Ishikawa (cell line): Measurements from ENCODE around the gene ABCC6.
A peak's percentile ranks its signal among the peaks of the same experiment; 100 is the strongest.

Source experiments
- CEBPB ChIP-seq: IDR thresholded peaks from 2 replicates; pipeline ENCODE4 v1.6.1; 2012
- CREB1 ChIP-seq: IDR thresholded peaks from 2 replicates; pipeline ENCODE4 v1.6.1; 2012; ENCODE audit warnings: low read depth
- EGR1 ChIP-seq: IDR thresholded peaks from 2 replicates; pipeline ENCODE4 v1.6.1; 2012
- EP300 ChIP-seq: IDR thresholded peaks from 2 replicates; pipeline ENCODE4 v1.6.1; 2012; ENCODE audit warnings: borderline replicate concordance
- FOXM1 ChIP-seq: IDR thresholded peaks from 2 replicates; pipeline ENCODE4 v1.6.1; 2012; ENCODE audit warnings: low read depth, borderline replicate concordance
- NFIC ChIP-seq: IDR thresholded peaks from 2 replicates; pipeline ENCODE4 v1.6.1; 2012
- RAD21 ChIP-seq: IDR thresholded peaks from 2 replicates; pipeline ENCODE4 v1.6.1; 2012; ENCODE audit warnings: low read depth
- TAF1 ChIP-seq: IDR thresholded peaks from 2 replicates; pipeline ENCODE4 v1.6.1; 2012; ENCODE audit warnings: low read depth, mild to moderate bottlenecking
- TCF12 ChIP-seq: IDR thresholded peaks from 2 replicates; pipeline ENCODE4 v1.6.1; 2012; ENCODE audit warnings: low read depth
- TEAD4 ChIP-seq: IDR thresholded peaks from 2 replicates; pipeline ENCODE4 v1.6.1; 2012
- YY1 ChIP-seq: IDR thresholded peaks from 2 replicates; pipeline ENCODE4 v1.6.1; 2012; ENCODE audit warnings: low read depth
- ZBTB7A ChIP-seq: IDR thresholded peaks from 2 replicates; pipeline ENCODE4 v1.6.1; 2012; ENCODE audit warnings: low read depth
- TF ChIP-seq, protein P1 (sequence below): IDR thresholded peaks from 2 replicates; pipeline ENCODE4 v1.6.1; 2012
- TF ChIP-seq, protein P2 (sequence below): IDR thresholded peaks from 2 replicates; pipeline ENCODE4 v1.6.1; 2012
- TF ChIP-seq, protein P3 (sequence below): IDR thresholded peaks from 2 replicates; pipeline ENCODE4 v1.6.1; 2012; ENCODE audit warnings: low read depth, mild to moderate bottlenecking

ABCC6 gene

DNA sequence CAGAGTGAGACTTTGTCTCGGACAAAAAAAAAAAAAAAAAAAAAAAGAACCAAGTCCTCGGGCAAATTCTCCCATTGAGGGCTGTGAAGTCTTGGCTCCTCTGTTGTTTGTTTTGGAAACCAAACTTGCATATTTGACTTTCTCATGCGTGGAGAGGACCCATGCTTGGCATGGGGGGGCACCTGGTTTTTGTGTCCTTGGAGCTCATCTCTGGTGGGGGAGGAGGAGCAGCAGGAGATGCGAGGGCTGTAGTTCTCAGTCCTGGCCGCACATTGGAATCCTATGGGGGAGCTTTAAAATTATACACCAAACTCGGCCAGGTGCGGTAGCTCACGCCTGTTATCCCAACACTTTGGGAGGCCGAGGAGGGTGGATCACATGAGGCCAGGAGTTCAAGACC lies 74.5 kb downstream of the ABCC6 start:
- TF ChIP-seq CEBPB (0 out of 2 replicates have a peak, but pooled peaks have one; percentile 28), EGR1 (no peak), EP300 (peak; percentile 89), RAD21 (no peak; the same call in 1 of the 2 replicates), FOXM1 (peak; percentile 14; the same call in 1 of the 2 replicates), ZBTB7A (no peak), YY1 (no peak), TAF1 (no peak), CREB1 (no peak), TCF12 (peak; percentile 85), TEAD4 (peak; percentile 94), NFIC (peak; percentile 98)
- TF ChIP-seq, protein P1, sequence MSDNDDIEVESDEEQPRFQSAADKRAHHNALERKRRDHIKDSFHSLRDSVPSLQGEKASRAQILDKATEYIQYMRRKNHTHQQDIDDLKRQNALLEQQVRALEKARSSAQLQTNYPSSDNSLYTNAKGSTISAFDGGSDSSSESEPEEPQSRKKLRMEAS, result 0 out of 2 replicates have a peak, but pooled peaks have one; percentile 37
- TF ChIP-seq, protein P2, sequence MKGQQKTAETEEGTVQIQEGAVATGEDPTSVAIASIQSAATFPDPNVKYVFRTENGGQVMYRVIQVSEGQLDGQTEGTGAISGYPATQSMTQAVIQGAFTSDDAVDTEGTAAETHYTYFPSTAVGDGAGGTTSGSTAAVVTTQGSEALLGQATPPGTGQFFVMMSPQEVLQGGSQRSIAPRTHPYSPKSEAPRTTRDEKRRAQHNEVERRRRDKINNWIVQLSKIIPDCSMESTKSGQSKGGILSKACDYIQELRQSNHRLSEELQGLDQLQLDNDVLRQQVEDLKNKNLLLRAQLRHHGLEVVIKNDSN, result no peak
- TF ChIP-seq, protein P3, sequence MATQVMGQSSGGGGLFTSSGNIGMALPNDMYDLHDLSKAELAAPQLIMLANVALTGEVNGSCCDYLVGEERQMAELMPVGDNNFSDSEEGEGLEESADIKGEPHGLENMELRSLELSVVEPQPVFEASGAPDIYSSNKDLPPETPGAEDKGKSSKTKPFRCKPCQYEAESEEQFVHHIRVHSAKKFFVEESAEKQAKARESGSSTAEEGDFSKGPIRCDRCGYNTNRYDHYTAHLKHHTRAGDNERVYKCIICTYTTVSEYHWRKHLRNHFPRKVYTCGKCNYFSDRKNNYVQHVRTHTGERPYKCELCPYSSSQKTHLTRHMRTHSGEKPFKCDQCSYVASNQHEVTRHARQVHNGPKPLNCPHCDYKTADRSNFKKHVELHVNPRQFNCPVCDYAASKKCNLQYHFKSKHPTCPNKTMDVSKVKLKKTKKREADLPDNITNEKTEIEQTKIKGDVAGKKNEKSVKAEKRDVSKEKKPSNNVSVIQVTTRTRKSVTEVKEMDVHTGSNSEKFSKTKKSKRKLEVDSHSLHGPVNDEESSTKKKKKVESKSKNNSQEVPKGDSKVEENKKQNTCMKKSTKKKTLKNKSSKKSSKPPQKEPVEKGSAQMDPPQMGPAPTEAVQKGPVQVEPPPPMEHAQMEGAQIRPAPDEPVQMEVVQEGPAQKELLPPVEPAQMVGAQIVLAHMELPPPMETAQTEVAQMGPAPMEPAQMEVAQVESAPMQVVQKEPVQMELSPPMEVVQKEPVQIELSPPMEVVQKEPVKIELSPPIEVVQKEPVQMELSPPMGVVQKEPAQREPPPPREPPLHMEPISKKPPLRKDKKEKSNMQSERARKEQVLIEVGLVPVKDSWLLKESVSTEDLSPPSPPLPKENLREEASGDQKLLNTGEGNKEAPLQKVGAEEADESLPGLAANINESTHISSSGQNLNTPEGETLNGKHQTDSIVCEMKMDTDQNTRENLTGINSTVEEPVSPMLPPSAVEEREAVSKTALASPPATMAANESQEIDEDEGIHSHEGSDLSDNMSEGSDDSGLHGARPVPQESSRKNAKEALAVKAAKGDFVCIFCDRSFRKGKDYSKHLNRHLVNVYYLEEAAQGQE, result no peak

DNA sequence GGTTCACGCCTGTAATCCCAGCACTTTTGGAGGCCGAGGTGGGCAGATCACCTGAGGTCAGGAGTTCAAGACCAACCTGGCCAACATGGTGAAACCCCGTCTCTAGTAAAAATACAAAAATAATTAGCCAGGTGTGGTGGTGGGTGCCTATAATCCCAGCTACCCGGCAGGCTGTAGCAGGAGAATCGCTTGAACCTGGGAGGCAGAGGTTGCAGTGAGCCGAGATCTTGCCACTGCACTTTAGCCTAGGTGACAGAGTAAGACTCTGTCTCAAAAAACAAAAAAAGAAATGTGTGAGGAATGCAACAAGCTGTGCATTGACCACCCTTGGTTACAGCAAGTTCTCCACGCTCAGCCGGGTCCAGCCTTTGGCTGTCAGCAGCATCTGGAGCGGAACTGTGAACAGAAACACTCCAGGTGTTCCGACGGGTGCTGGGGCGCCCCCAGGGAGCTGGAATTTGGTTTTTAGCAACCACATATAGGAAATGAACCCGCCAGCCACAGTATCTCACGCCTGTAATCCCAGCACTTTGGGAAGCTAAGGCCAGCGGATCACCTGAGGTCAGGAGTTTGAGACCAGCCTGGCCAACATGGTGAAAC lies 75.2 kb downstream of the ABCC6 start:
- TF ChIP-seq NFIC, result peak; percentile 89
- peak; percentile 94 for TF ChIP-seq TCF12
- 0 out of 2 replicates have a peak, but pooled peaks have one; percentile 20 for TF ChIP-seq TAF1
- peak; percentile 26; the same call in 1 of the 2 replicates for TF ChIP-seq RAD21
- peak; percentile 76 for TF ChIP-seq FOXM1
- peak; percentile 39; the same call in 1 of the 2 replicates for TF ChIP-seq CEBPB
- peak; percentile 92 for TF ChIP-seq TEAD4
- TF ChIP-seq EP300, result peak; percentile 95

DNA sequence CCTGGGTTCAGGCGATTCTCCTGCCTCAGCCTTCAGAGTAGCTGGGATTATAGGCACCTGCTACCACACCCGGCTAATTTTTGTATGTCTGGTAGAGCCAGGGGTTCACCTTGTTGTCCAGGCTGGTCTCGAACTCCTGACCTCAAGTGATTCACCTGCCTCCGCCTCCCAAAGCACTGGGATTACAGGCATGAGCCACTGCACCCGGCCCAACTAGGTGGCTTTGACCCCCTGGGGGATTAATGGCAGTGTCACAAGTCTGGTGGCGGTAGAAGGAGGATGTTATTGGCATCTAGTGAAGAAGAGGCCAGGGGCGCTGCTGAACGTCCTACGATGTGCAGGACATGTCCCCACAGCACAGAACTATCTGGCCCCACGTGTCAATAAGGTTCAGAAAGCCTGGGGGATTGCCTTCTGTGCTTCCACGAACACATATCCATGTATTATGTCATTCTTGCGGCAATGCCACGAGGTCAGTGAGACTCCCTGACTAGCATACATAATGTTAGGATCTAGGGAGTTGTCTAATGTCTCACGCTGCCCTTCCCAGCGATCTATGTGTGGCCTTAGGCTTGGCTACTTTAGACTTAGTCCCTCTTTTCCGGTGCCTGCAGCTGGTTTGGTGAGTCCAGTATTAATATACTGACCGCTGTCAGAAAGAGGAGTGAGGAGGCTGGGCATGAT lies 75.8 kb downstream of the ABCC6 start:
- no peak for TF ChIP-seq RAD21
- TF ChIP-seq, protein P2, result no peak
- TF ChIP-seq, protein P1, result no peak

DNA sequence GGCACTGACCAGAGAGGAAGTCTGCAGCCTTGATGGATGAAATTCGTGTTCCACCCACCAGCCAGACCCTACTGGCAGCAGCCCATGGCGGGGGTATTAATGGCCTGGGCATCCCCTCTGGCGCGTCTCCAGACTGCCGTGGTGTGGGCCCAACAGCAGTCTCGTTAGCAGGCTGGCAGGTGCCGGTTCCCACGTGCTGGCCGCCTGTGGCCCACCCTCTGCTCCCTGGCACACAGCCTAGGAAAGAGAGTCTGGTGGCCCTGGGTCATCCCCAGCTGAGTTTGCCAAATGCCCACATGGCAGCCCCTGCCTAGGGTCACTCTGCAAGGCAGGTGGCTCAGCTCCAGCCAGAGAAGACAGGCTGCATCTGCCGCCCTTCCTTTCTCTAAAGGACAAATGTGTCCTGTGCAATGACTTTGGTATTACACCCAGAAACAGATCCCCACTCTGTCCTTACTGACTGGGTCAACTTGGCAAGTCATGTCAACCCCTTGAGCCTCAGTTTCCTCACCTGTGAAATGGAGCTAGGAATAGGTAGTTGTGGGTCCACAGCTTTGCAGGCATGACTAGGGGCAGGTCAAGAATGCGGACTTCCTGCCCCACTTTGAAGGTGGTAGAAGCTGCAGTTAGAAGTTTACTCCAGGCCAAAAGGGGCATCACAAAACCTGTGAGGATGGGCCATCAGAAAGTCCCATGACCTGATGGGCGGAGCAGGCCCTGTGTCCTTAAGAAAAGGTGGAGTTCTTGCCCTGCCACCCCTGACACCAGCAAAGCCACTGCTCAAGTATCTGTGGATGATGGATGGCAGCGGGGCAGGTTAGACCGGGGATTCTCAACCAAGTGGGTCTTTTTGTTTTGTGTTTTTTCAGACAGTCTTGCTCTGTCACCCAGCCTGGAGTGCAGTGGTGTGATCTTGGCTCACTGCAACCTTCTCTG lies 76.6 kb downstream of the ABCC6 start:
- TF ChIP-seq CREB1 (no peak), TCF12 (peak; percentile 76), NFIC (peak; percentile 78), EP300 (peak; percentile 65; the same call in 1 of the 2 replicates), FOXM1 (0 out of 2 replicates have a peak, but pooled peaks have one; percentile 17), CEBPB (no peak)
- TF ChIP-seq, protein P1, result peak; percentile 54; the same call in 1 of the 2 replicates

DNA sequence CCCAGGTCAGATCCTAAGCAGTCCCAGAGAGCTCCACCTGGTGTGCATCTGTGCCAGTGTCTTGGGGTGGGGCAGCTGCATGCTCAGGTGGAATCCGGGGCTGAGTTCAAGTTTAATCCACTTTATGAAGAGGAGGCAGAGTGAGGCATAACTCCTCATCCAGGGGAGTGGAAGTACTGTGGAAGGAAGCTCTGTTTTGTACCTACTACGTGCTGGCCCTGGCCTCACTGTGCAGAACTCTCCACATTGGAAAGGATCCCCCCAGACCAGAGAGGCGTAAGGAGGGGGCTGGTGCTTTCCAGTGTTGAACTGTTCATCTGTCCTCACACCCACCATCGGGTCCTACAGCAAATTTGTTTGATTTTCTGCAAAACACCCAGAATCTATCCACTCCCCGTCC lies 78.0 kb downstream of the ABCC6 start:
- TF ChIP-seq CREB1 (no peak), NFIC (no peak), TEAD4 (no peak), FOXM1 (no peak), EGR1 (no peak), TCF12 (no peak), YY1 (no peak), CEBPB (no peak), RAD21 (no peak), TAF1 (no peak)
- TF ChIP-seq, protein P3, result no peak
- TF ChIP-seq, protein P2, result no peak
- TF ChIP-seq, protein P1, result no peak
